ENCODE data around the gene CACNA1C. TPM values are rescaled to one million over a fixed set of nuclear protein-coding genes. Genes with fewer than 3 reads are reported as not detected.

Gene CACNA1C
- total and polyA plus RNA-seq, 10 of the 15 experiments (the other 5 are each of a cell fraction or from before 2014, with no cell fraction given) = under 0.01 to 0.15 (median 0.09) TPM; not detected in 5

GRCh38 chr12:2004113-2004929, 48.5 kb upstream of the CACNA1C start, which contains the start of gene DCP1B (continued):
- TF ChIP-seq FOXK2 (IDR thresholded peaks at IDR 0.05) (no peak), BACH1 (IDR thresholded peaks at IDR 0.05; ENCODE audit: borderline replicate concordance) (peak; percentile 72), MXI1 (IDR thresholded peaks at IDR 0.05; ENCODE audit: low read depth, low read length) (peak; percentile 88), NFYB (IDR thresholded peaks at IDR 0.05; ENCODE audit: insufficient read depth, low read depth, low read length) (no peak), ZBTB33 (IDR thresholded peaks at IDR 0.05) (peak; percentile 86), KDM1A (IDR thresholded peaks at IDR 0.05; ENCODE audit: borderline replicate concordance) (no peak), PKNOX1 (IDR thresholded peaks at IDR 0.05) (peak; percentile 57; the same call in 1 of the 2 replicates), DPF2 (IDR thresholded peaks at IDR 0.05) (peak; percentile 80), ATF3 (IDR thresholded peaks at IDR 0.05; ENCODE audit: borderline replicate concordance, extremely low read depth, low read depth, low read length) (no peak), ESRRA (IDR thresholded peaks at IDR 0.05; ENCODE audit: low read length) (no peak), YBX1 (IDR thresholded peaks at IDR 0.05) (no peak), MTA2 (IDR thresholded peaks at IDR 0.05; ENCODE audit: low read depth) (peak; percentile 59), ZNF274 (IDR thresholded peaks at IDR 0.05; ENCODE audit: insufficient read depth, insufficient read length) (no peak), SP1 (IDR thresholded peaks at IDR 0.05; ENCODE audit: low read depth, low read length) (peak; percentile 83)
- TF ChIP-seq, protein P1, sequence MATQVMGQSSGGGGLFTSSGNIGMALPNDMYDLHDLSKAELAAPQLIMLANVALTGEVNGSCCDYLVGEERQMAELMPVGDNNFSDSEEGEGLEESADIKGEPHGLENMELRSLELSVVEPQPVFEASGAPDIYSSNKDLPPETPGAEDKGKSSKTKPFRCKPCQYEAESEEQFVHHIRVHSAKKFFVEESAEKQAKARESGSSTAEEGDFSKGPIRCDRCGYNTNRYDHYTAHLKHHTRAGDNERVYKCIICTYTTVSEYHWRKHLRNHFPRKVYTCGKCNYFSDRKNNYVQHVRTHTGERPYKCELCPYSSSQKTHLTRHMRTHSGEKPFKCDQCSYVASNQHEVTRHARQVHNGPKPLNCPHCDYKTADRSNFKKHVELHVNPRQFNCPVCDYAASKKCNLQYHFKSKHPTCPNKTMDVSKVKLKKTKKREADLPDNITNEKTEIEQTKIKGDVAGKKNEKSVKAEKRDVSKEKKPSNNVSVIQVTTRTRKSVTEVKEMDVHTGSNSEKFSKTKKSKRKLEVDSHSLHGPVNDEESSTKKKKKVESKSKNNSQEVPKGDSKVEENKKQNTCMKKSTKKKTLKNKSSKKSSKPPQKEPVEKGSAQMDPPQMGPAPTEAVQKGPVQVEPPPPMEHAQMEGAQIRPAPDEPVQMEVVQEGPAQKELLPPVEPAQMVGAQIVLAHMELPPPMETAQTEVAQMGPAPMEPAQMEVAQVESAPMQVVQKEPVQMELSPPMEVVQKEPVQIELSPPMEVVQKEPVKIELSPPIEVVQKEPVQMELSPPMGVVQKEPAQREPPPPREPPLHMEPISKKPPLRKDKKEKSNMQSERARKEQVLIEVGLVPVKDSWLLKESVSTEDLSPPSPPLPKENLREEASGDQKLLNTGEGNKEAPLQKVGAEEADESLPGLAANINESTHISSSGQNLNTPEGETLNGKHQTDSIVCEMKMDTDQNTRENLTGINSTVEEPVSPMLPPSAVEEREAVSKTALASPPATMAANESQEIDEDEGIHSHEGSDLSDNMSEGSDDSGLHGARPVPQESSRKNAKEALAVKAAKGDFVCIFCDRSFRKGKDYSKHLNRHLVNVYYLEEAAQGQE (IDR thresholded peaks at IDR 0.05; ENCODE audit: low read depth, low read length) = no peak
- TF ChIP-seq, protein P2, sequence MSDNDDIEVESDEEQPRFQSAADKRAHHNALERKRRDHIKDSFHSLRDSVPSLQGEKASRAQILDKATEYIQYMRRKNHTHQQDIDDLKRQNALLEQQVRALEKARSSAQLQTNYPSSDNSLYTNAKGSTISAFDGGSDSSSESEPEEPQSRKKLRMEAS (IDR thresholded peaks at IDR 0.05; ENCODE audit: low read depth, low read length) = peak; percentile 83; the same call in 1 of the 2 replicates
- TF ChIP-seq, protein P3, sequence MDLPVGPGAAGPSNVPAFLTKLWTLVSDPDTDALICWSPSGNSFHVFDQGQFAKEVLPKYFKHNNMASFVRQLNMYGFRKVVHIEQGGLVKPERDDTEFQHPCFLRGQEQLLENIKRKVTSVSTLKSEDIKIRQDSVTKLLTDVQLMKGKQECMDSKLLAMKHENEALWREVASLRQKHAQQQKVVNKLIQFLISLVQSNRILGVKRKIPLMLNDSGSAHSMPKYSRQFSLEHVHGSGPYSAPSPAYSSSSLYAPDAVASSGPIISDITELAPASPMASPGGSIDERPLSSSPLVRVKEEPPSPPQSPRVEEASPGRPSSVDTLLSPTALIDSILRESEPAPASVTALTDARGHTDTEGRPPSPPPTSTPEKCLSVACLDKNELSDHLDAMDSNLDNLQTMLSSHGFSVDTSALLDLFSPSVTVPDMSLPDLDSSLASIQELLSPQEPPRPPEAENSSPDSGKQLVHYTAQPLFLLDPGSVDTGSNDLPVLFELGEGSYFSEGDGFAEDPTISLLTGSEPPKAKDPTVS (IDR thresholded peaks at IDR 0.05; ENCODE audit: low read depth, low read length) = peak; percentile 16; the same call in 1 of the 2 replicates
- TF ChIP-seq, protein P4, sequence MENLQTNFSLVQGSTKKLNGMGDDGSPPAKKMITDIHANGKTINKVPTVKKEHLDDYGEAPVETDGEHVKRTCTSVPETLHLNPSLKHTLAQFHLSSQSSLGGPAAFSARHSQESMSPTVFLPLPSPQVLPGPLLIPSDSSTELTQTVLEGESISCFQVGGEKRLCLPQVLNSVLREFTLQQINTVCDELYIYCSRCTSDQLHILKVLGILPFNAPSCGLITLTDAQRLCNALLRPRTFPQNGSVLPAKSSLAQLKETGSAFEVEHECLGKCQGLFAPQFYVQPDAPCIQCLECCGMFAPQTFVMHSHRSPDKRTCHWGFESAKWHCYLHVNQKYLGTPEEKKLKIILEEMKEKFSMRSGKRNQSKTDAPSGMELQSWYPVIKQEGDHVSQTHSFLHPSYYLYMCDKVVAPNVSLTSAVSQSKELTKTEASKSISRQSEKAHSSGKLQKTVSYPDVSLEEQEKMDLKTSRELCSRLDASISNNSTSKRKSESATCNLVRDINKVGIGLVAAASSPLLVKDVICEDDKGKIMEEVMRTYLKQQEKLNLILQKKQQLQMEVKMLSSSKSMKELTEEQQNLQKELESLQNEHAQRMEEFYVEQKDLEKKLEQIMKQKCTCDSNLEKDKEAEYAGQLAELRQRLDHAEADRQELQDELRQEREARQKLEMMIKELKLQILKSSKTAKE (IDR thresholded peaks at IDR 0.05; ENCODE audit: low read depth, poor library complexity, severe bottlenecking) = peak; percentile 99

Measured in GM12878 (cell line).